Gastrocnemius medialis (tissue), 4 donors: ENCODE measurements around the gene PTPRT. TPM values are rescaled to one million over a fixed set of nuclear protein-coding genes. Genes with fewer than 3 reads are reported as not detected.

ENCODE experiments used
- ATAC-seq, 2 donors: fragments of 150-250 bp; one replicate each; pipeline ENCODE4 v1.9.1; 2016
- DNase-seq, 2 donors: peaks; one replicate each; pipeline ENCODE4 v3.0.0-alpha.2; 2019
- H3K27ac ChIP-seq, 4 donors: fragments of 200-600 bp; sonication (generic); 1 replicate in 1 of 4; 2 replicates in 3 of 4; pipeline ENCODE4 v1.5.1; 2016 to 2018; ENCODE audit warnings: mild to moderate bottlenecking in 2 of 4, moderate library complexity in 1 of 4
- H3K27me3 ChIP-seq, 3 donors: fragments of 200-600 bp; sonication (generic) in 2 of 3; 1 replicate in 1 of 3; 2 replicates in 2 of 3; pipeline versions ENCODE4 v1.5.1 to v1.6.0; 2016 to 2019; ENCODE audit warnings: mild to moderate bottlenecking in 1 of 3, moderate library complexity in 1 of 3
- H3K36me3 ChIP-seq, 2 donors: fragments of 200-600 bp; sonication (generic) in 1 of 2; one replicate each; pipeline ENCODE4 v1.5.1; 2017 to 2018
- H3K4me1 ChIP-seq, 2 donors: fragments of 200-600 bp; sonication (generic) in 1 of 2; one replicate each; pipeline ENCODE4 v1.5.1; 2016 to 2017; ENCODE audit warnings: mild to moderate bottlenecking in 2 of 2
- H3K4me3 ChIP-seq, 4 donors: fragments of 200-600 bp; sonication (generic) in 3 of 4; 1 replicate in 1 of 4; 2 replicates in 3 of 4; pipeline ENCODE4 v1.5.1; 2016 to 2019; ENCODE audit warnings: mild to moderate bottlenecking in 2 of 4
- H3K9me3 ChIP-seq, 3 donors: fragments of 200-600 bp; sonication (generic) in 2 of 3; 1 replicate in 1 of 3; 2 replicates in 2 of 3; pipeline ENCODE4 v1.5.1; 2016 to 2019
- POLR2A ChIP-seq, 2 donors: fragments of 450-650 bp; IDR thresholded peaks; one replicate each; pipeline ENCODE4 v1.6.1; 2017; ENCODE audit warnings: antibody characterized with exemption in 2 of 2, mild to moderate bottlenecking in 2 of 2, moderate library complexity in 2 of 2
- in situ Hi-C, 4 donors: fragments of 200-750 bp; cut with MboI; loops; one replicate each; pipeline versions ENCODE4 v1.15.0 to v1.8.0; 2017; ENCODE audit warnings: low sequenced_read_pairs in 4 of 4
- intact Hi-C: fragments of 100-400 bp; cut with DNase I; formaldehyde crosslinking; loops from one replicate; pipeline ENCODE4 v1.15.1; 2023; ENCODE audit warnings: low total_unique reads
- total RNA-seq, 4 donors: library from RNA; depleted of rRNA; stranded (reverse); fragments of >200 nt; gene quantifications; one replicate each; pipeline versions ENCODE4 v1.1.0 to v1.2.3, GENCODE V29; 2016
- TF ChIP-seq, protein P1 (sequence below), 5 experiments: fragments of 450-650 bp in 3 of 5; fragments of 200-600 bp in 2 of 5; sonication (generic) in 2 of 5; IDR thresholded peaks in 4 of 5; conservative IDR thresholded peaks in 1 of 5; 1 replicate in 4 of 5; 2 replicates in 1 of 5; pipeline ENCODE4 v1.5.1; 2016 to 2019; ENCODE audit warnings: antibody characterized with exemption in 5 of 5, mild to moderate bottlenecking in 3 of 5, moderate library complexity in 3 of 5

PTPRT gene
- total RNA-seq, 4 donors from 2014 or later, result not detected

DNA sequence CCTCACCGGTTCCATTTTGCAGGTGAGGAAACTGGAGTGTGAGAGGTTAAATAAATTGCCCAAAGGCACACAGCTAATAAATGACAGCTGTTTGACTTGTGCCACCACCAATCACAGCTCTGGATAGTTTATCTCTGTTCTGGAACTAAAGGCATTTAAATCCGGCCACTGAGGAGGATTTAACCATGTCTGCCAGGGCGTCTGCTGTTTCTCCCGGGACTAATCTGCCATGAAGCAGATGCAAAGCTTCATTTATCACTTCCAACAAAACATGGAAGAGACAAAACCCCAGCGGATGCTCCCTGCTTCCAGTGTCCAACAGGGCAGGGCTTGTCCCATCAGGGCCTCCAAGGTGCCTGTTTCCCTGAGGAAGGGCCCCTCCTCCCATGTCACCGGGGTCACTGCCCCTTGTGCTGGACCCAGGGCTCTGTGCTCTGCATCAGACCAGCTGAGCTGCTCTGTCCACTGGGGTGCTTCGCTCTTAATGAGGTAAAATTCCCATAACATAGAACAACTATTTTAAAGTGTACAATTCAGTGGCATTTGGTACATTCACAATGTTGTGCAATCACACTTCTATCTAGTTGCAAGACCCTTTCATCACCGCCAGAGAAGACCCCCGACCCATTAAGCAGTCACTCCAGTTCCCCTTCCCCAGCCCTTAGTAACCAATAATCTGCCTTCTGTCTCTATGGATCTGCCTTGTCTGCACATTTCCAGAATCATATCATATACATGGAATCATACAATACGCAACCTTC is 244.3 kb downstream of the PTPRT start:
- intact Hi-C loops (no loop called here), in situ Hi-C loops (no loop called here)
- TF ChIP-seq POLR2A (IDR thresholded peaks at IDR 0.05), result no peak
- TF ChIP-seq, protein P1, sequence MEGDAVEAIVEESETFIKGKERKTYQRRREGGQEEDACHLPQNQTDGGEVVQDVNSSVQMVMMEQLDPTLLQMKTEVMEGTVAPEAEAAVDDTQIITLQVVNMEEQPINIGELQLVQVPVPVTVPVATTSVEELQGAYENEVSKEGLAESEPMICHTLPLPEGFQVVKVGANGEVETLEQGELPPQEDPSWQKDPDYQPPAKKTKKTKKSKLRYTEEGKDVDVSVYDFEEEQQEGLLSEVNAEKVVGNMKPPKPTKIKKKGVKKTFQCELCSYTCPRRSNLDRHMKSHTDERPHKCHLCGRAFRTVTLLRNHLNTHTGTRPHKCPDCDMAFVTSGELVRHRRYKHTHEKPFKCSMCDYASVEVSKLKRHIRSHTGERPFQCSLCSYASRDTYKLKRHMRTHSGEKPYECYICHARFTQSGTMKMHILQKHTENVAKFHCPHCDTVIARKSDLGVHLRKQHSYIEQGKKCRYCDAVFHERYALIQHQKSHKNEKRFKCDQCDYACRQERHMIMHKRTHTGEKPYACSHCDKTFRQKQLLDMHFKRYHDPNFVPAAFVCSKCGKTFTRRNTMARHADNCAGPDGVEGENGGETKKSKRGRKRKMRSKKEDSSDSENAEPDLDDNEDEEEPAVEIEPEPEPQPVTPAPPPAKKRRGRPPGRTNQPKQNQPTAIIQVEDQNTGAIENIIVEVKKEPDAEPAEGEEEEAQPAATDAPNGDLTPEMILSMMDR (IDR thresholded peaks at IDR 0.05 in 4 of 5, conservative IDR thresholded peaks at IDR 0.05 in 1 of 5), result no peak

DNA sequence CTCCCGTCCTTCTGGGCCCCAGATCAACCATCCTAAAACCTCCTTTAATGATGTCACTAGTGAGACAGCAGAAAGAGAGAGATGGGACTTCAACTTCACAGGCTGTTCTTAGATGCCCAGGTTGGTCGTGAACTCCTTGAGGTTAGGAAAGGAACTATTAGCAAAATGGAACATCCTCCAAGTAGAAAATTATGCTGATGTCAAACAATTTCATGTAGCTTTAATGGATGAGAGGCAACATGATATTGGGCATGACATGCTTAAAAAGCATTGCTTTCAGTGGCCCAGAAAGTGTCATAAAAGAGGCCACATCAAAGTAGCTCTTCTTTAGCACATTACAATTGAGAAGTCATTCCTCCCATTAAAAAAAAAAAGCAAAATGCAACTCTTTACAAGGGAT is 248.1 kb downstream of the PTPRT start:
- H3K9me3 ChIP-seq, result no peaks in the 10 kb centered on the region
- no peak overlapping the region for H3K4me3 ChIP-seq
- TF ChIP-seq POLR2A (IDR thresholded peaks at IDR 0.05), result no peak
- TF ChIP-seq, protein P1 (IDR thresholded peaks at IDR 0.05 in 4 of 5, conservative IDR thresholded peaks at IDR 0.05 in 1 of 5), result no peak
- in situ Hi-C loops, result no loop called here
- H3K36me3 ChIP-seq, result no peaks in the 10 kb centered on the region
- no peaks in the 10 kb centered on the region for H3K27me3 ChIP-seq
- ATAC-seq (no peak), DNase-seq (no peak)
- intact Hi-C loops, result no loop called here
- H3K27ac ChIP-seq, result no peak overlapping the region
- no peaks in the 10 kb centered on the region for H3K4me1 ChIP-seq

More for the DNA sequence above, 244.3 kb downstream of the PTPRT start:
- no peak overlapping the region for H3K27ac ChIP-seq
- no peak overlapping the region for H3K4me3 ChIP-seq
- H3K4me1 ChIP-seq, result no peaks in the 10 kb centered on the region
- no peaks in the 10 kb centered on the region for H3K27me3 ChIP-seq
- H3K9me3 ChIP-seq, result no peaks in the 10 kb centered on the region
- DNase-seq (no peak), ATAC-seq (no peak)
- H3K36me3 ChIP-seq, result no peaks in the 10 kb centered on the region

DNA sequence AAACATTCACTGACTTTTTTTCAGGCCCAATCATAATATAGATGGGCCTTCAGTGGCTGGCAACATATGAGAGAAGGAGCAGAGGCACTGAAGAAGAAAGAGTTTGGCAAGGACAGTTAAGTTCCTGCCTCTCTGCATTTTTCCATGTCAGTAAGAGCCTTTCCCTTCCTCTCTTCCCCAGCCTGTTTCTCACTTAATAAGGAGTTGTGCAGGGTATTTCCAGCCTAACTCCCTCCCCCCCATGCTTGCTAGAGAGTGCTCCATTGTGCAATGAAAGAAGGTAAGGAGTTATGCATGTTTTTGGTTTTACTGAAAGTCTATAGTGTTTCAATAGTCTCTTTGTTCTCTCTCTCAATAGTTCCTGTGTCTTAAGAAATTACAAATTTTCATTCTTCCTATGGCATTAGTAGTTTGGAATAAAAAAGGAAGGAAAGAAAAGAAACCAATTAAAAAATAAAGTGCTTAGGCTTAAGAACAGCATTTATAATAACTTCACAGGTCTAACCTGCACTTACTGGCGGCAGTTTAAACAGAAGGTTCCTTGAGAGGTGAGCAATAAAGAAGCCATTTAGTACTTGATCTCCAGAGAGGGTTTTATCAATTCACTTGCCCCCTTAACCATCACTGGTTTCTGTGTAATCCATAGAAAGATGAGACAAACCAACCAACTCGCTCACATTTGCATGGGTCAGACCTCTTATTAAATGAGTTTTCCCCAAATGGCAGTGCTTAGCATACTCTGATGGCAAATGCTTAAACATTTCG is 251.1 kb downstream of the PTPRT start:
- no peak for DNase-seq
- Histone ChIP-seq H3K9me3 (no peaks in the 10 kb centered on the region), H3K27ac (no peak overlapping the region), H3K4me1 (no peaks in the 10 kb centered on the region), H3K4me3 (no peak overlapping the region), H3K36me3 (no peaks in the 10 kb centered on the region), H3K27me3 (no peaks in the 10 kb centered on the region)
- intact Hi-C loops (no loop called here), in situ Hi-C loops (no loop called here)
- TF ChIP-seq, protein P1 (IDR thresholded peaks at IDR 0.05 in 4 of 5, conservative IDR thresholded peaks at IDR 0.05 in 1 of 5), result no peak
- TF ChIP-seq POLR2A (IDR thresholded peaks at IDR 0.05), result no peak
- no peak for ATAC-seq

DNA sequence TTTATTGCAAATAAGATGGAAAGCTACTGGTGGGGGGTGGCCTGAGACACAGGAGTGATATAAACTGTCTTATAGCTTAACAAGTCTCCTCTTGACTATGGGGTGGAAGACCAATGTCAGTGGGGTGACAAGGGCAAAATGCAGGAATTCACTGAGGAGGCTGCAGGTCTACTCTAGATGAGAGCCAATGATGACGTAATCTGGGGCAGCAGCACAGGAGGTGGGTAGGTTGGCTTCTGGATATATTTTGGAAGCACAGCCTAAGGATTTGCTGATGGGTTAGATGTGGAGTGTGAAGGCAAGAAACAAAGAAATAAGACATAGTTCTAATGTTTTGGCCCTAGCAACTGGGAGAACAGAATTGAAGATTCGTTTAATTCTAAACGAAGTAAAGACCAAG is 253.2 kb downstream of the PTPRT start:
- TF ChIP-seq, protein P1 (IDR thresholded peaks at IDR 0.05 in 4 of 5, conservative IDR thresholded peaks at IDR 0.05 in 1 of 5), result no peak
- TF ChIP-seq POLR2A (IDR thresholded peaks at IDR 0.05), result no peak
- intact Hi-C loops, result no loop called here
- Histone ChIP-seq H3K36me3 (no peaks in the 10 kb centered on the region), H3K27ac (no peak overlapping the region), H3K4me1 (no peaks in the 10 kb centered on the region), H3K27me3 (no peaks in the 10 kb centered on the region), H3K9me3 (no peaks in the 10 kb centered on the region), H3K4me3 (no peak overlapping the region)
- in situ Hi-C loops, result no loop called here
- ATAC-seq, result no peak
- no peak for DNase-seq
